CMK (cell line): ENCODE data around the gene TEX48.

ENCODE experiments used
- DNase-seq: peaks from one replicate; pipeline ENCODE4 v3.0.0-alpha.2; 2010; ENCODE audit warnings: low read depth

Gene TEX48, protein sequence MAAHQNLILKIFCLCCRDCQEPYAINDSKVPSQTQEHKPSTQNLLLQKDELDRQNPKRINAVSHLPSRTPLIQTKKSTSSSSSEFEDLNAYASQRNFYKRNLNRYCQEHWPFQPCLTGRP

DNA sequence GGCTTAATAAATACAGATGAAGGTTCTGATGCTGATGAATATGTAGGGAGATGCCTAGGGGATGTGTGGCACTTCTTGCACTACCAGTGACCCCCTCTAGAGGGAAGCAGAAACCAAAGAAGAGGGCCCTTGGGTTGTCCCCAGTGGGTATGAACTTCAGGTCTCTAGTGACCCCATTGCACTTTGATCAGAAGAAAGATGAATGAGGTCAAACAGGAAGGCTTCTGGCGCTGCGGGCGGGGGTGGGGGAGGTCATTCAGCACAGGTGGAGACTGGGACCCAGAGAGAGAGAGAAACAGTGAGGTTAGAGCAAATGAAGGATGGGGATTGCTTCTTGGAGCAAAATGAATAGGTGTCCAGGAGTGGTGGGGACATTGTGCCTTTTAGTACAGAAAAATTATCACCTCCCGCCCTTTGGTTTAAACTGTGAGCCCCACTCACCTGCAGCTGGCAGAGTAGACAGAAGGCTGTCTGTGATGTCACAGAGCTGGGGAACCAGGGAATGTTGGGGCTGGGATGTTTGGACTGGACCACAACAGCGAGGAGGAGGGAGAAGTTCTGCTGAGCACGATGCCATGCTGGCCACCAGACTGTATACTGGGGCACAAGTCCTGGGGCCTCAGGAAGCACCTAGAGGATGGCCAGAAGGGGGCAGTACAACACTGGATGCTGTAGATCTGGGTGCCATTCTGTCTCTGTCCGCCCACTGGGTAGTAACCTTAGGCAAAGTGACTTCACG is at the start of gene TEX48:
TEX48 (minus strand) TSS at position 599 of the 739 bp plus-strand sequence. CDS start 10,469 bp downstream, outside the sequence.
- no peak for DNase-seq

DNA sequence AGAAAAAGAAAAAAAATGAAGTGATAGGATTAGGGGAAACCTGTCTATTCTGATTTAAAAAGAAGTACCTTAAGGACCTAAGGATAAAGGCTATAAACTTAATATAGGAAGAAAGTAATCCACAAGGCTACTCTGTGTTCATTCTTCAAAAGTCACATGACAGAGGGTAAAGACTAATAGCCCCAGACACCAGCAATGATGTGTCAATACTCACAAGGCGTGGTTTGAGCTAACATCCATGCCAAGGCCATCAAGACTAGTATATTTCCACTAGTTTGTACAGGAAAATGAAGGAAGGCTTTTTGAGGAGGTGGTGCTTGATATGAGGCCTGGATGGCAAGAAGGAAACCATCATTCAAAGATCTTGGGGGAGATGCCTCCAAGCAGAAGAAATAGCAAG is 49.7 kb upstream of the TEX48 start:
- no peak for DNase-seq

DNA sequence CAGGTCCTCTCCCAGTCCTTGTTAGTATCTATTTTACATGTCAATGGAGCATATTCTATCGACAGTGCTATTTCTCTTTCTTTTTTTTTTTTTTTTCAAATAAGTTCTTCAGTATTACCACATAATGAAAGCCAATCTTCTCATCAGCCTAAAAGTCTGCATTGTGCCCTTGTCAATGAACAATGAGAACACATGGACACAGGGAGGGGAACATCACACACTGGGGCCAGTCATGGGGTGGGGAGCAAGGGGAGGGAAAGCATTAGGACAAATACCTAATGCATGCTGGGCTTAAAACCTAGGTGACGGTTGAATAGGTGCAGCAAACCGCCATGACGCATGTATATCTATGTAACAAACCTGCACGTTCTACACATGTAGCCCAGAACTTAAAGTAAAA is 47.7 kb upstream of the TEX48 start:
- no peak for DNase-seq

DNA sequence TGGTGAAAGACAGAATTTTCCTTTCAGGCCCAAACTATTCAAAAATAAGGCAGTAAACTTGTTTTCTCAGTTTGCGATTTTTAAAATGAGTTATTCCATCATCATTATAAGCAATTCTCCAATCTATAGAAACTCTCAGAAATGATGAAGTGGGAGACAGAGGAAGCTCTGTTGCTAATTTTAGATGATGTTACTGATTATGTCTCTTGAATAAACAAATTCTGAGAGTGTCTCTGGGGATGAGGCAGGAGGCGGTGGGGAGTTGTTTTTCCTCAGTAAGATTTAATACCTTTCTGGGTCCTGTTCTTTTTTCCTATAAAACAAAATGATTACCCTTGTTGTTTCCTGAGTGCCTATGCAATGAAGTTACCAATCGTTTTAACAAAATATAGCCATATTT is 43.9 kb upstream of the TEX48 start:
- DNase-seq: no peak

DNA sequence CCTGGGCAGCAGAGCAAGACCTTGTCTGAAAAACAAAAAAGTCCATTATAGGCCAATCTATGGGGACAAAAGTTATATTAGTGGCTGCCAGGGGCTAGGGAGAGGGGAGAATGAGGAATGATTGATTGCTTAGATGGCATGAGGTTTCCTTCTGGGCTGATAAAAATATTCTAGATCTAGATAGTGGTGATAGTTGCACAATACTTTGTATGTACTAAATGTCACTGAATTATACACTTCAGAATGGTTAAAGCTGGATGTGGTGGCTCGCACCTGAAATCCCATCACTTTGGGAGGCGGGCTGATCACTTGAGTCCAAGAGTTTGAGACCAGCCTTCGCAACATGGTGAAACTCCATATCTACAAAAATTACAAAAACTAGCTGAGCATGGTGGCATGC is 42.8 kb upstream of the TEX48 start:
- no peak for DNase-seq

DNA sequence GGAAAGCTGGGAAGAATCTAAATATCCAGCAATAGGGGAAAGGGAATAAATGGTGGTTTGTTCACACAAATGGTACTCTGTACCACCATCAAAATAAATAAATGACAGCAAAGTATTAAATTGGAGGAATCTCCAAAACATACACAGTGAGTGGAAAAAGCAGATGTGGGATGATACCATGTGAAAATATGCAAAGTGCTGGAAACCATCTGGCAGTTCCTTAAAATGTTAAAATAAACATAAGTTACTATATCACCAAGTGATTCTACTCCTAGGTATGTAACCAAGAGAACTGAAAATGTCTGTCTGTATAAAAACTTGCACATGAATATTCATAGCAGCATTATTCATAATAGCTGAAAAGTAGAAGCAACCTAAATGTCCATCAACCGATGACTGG is 41.9 kb upstream of the TEX48 start:
- no peak for DNase-seq

DNA sequence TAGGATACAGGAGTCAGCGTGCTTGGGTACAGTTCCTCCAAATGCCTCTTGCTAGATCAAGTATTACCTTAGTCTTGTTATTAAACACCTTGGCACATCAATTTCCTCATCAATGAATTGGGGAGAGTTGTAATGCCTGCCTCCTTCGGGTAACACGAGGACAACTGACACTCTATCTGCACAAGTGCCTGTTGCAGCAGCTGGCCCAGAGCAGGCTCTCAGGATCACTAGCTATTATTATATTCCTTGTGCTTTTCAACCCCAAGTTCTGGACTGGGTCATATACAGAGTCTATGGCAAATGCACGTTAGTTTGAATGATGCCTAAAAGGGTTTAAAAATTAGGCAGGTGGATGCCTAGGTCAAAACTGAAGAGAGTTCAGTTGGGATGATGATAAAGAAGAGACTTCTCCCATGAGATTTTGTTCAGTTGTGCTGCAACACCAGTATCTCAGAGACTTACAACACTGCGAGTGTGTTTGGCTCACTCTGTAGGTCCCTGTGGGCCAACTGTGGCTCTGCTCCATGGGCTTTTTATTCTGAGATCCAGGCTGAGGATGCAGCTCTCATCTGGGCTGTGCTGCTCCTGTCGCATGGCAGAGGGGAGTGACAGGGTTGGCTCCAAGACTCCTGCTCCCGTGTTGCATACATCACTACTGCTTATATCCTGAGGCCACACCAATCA is 41.1 kb upstream of the TEX48 start:
- no peak for DNase-seq

DNA sequence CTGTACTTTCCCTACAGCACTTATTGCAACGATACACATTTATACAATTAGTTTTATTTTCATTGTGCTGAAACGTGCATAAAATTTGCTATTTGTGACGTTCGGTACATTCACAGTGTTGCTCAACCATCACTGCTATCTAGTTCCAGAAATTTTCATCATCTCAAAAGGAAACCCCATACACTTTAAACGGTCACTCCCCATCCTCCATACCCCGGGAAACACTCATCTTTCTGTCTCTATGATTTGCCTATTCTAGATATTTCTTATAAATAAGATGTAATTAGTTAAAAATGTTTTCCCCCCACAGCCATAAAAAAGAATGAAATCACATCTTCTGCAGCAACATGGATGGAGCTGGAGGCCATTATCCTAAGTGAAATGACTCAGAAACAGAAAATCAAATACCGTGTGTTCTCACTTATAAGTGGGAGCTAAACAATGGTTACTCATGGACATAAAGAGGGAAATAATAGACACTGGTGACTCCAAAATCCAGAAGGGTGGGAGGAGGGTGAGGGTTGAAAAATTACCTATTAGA is 40.2 kb upstream of the TEX48 start:
- DNase-seq: no peak

DNA sequence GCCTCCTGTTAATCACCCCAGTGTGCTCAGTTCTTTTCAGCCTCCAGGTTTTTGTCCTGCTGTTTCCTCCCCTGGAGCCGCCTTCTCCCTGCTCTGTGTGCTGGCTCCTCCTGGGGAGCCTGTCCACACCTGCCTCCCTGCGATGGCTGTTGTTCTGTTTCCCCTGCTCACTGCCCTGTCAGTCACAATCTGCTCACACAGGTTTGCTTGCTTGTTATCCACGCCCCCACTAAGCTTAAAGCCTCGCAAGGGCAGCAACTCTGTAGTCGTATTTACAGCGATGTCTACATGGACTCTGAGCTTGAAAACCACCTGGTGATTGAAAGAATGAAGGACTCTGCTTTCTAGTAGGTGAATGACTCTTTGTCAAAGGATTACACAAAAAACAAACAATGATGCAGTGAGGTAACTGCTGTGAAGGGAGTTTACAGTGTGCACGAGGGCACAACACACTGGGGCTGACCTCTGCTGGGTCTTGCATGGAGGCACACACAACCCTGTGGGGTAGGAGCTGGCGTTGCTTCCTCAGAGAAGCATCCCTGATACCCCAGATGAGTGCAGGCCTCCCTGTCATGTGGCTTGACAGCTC is 39.6 kb upstream of the TEX48 start:
- no peak for DNase-seq

DNA sequence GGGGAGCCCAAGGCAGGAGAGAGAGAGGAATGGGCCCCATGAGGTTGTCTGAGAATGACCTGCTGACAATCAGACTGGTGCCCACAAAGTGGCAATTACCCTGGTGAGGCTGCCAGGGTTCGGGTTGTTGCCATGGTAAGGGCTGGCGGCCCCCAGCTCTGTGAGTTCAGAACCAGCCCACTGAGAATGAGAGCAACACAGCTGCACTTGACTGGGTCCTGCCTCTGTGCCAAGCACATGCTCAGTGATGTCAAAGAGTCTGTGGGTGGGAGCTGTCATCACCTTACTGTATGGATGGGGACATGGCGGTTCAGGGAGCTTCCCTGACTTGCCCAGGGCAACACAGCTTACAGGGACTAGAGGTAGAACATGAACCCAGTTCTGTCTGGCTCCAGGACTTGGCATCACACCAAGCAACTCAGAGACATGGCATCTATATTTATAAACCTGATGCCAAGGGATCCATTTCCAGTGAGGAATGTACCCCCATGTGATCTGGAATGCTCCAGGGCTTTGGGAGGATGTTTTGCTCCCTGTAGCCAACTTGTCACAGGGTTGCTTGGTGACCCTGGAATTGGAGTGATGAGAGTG is 38.2 kb upstream of the TEX48 start:
- no peak for DNase-seq

DNA sequence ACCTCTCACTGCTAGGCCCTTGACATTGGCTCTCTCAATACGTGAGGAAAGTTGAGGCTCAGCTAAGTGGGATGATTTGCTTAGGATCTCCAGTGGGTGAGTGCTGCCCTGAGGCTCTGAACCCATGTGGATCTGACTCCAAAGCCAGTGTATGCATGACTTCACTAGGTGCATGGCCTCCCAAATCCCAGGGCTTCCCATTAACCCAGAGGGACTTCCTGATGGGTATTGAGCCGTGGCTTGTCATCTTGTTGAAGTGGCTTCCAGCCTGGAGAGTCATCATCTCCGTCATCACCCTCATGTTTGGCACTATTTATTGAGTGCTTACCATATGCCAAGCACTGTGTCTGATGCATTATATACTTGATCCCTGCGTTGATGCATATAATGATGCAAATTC is 37.3 kb upstream of the TEX48 start:
- no peak for DNase-seq

DNA sequence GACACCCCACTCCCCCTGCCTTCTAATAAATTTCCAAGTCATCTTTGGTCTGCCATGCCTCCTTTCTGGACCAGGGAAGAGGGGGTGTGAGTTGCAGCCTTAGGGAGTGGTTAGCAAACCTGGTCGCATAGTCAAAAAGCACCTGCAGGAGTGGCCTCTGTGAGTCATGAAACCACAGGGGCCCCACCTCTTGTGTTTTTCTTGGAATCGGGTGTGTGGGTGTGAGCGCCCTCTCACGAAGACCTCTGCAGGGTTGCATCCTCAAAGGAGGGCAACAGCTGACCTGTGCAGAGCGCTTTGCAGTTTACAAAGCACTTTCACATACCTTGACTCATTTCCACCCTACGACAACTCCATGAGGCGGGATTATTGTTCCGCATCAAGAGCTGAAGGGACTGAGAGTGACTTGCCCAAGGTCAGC is 36.8 kb upstream of the TEX48 start:
- DNase-seq: no peak

DNA sequence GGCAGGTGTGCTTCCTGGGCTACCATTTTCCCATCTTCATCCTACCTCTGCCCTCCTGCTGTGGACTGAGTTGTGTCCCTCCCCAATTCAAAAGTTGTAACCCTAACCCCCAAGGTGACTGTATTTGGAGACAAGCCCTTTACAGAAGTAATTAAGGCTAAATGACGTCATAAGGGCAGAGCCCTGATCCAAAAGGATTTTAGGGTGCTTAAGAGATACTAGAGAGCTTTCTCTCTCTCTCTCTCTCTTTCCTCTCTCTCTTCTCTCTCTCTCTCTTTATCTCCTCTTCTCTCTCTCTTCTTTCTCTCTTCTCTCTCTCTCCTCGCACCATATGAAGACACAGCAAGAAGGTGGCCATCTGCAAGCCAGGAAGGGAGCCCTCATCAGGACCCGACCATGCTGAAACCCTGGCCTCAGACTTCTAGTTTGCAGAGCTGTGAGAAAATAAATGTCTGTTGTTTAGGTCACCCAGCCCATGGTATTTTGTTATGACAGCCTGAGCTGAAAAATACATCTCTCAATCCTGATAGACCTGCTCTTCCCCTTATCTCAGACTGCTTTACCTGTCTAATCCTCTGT is 36.0 kb upstream of the TEX48 start:
- DNase-seq: no peak

DNA sequence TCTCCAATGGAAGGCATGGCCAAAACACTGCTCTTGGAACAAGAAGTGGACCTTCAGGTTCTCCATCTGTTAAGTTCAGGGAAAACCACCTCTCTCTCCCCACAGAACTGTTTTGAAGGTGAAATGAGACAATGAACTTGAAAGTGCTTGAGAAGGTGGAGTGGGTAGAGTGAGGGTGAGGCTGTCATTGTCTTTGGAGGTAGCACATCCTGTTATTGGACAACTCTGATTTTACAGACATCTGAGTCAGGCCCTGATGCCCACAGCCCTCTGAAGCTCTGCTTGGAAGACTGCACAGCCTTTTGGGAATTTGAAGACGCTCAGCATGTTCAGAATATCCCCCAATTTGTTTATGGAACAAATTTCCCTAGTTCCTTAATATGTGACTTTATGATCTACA is 27.6 kb upstream of the TEX48 start:
- DNase-seq: no peak

DNA sequence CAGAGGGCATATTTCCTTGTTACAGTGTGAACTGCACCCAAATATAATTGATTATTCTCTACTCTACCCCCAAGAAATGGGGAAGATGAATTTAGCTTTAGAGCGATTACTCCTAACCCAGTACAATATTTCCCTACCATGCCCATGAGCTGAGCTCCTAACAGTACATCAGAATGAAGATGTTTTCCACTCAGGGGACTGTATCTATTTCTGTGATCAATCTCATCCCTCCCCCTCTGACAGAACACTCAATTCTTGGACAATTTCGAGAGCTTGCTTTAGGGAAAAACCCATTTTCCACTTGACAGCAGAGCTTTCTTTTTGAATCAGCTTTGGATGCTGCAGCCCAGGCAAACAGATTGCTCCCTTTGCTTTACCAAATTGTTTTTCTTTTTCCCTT is 24.7 kb upstream of the TEX48 start:
- DNase-seq: no peak

DNA sequence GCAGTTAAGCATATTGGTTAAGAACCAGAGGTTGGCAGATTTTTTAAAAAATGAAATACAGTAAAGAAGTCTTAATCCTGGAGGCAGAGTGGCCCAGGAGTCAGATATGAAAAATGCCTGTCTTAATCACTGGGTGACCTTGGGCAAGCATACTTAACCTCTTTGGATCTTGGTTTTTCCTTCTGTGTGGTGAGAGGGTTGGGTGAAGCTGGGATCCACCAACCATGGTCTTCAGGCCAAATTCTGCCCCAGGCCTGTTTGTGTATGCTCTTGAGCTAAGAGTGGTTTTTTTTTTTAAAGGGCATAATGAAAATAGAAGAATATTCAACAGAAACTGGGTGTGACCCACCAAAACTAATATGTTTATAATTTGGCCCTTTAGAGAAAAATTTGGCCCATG is 20.0 kb upstream of the TEX48 start:
- DNase-seq: no peak

DNA sequence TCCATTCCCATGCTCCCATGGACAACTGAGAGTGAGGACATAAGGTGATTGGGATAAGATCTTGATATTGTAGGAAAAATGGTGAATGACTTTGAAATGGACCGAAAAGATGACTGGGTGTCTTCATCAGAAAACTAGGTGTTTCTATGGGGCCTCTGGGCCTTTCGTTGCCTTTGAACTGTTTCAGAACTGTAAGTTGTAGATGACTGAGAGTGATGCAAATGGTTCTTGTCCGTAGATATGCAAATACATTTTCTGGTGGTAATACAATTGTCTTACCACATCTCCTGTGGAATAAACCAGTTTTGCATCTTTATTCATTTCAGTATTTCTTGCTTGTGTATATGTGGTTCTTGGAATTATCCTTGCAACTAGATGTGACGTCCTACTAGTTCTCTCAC is 16.0 kb upstream of the TEX48 start:
- no peak for DNase-seq

DNA sequence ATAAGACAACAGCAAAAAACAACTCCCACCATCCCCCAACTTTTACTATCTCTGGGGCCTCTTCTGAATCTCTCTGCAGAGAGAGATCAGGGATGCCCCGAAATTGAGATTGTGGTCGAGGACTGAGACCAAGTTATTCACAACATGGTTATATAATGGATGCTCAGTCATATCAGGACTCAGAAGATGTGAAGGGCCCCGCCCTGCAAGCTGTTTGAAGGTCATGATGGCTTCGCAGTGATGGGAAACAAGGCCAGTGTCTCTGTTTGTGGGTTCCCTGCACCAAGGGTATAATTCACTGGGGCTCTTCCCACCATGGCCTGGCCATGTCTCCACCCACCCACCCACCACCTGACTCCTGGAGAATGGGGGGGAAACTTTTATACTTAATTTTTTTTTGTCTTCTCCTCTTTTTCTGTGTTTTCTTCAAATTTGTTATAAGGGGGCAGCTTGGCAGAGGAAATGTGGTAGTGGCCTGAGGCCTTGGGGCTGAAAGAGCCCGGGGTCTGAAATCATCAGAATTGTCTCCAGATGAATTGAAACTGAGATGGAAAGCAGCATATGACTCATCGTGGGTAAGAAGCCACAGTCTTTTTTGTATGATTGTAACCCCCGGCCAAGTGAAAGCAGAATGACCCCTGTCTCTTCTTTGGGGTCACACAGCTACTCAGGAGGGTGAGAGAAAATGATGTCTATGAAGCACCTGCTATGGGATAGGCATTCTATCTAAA is 15.0 kb upstream of the TEX48 start:
- no peak for DNase-seq

DNA sequence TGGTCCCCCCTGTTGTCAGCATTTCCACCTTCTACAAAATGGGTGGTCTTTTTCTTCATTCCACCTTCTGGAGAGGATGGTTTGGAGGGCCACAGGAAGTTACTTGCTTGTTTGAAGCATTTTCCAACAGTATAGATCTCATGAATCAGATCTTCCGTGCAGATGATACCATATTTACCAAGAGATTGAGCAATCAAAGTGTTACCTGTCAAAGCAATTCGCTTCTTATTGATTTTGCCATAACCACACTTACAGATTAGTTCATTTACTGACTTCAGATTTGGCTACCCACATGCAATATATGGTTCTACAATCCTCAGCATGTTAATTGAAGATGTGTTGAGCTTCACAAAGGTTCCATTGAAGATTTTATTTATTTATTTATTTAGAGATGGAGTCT is 14.0 kb upstream of the TEX48 start:
- no peak for DNase-seq

DNA sequence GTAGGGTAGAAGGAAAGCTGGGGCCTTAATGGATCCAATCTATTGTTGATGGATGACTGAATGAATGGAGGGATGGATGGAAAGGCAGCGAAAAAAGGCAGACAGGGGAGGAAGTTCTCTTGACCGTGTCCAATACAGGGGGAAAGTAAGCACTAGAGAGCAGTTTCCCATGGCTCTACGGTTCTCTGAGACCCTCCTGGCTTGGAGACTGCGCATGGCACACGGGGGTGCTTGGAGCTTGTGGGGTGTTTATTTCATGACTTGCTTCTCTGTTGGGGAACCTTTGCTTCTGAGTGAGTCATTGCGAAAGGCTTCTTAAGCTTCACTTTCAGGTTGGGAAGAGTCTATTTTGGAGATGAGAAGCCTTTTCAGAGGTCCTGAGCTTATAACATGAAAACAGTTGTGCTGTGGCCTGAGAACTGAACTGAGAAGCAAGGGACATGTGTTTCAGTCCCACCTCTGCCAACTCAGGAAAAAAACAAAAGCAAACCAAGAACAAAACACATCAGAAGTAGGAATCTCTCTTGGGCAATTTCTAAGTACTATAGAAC is 12.8 kb upstream of the TEX48 start:
- no peak for DNase-seq

DNA sequence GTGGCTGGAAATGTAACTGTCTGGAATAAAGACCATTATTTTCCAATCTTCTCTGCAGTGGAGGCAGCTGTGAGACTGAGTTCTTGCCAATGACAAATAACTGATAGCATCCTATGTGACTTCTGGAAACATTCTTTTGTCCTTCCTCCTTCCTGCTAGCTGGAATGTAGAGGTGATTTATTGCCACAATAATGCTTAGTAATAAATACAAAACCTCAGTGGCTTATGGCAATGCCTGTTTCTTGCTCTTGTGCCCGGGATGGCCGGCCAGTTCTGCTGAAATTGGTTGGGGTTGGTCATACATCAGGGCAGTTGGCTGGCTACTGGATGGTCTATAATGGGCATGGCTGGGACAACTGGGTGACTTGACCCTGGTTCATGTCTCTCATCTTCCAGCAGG is 12.2 kb upstream of the TEX48 start:
- no peak for DNase-seq
